H9 (cell line): ENCODE results near the gene ZNF583. TPM values are rescaled to one million over a fixed set of nuclear protein-coding genes. Genes with fewer than 3 reads are reported as not detected.

Experiments
- DNase-seq: peaks from one replicate; pipeline ENCODE4 v3.0.0-alpha.2; 2017
- H2AFZ ChIP-seq: one replicate; pipeline ENCODE4 v1.6.1; 2013; ENCODE audit warnings: mild to moderate bottlenecking, low read length, control low read depth, moderate library complexity
- H2AK5ac ChIP-seq: 2 replicates; pipeline ENCODE4 v1.6.1; 2013; ENCODE audit warnings: low read length, control low read depth, mixed read lengths; ENCODE audit not compliant: insufficient read length
- H2BK120ac ChIP-seq: one replicate; pipeline ENCODE4 v1.6.1; 2013; ENCODE audit warnings: low read depth, mild to moderate bottlenecking, low read length, control low read depth, inconsistent platforms; ENCODE audit not compliant: poor library complexity, severe bottlenecking
- H2BK12ac ChIP-seq: 2 replicates; pipeline ENCODE4 v1.6.1; 2013; ENCODE audit warnings: low read length, control low read depth, mixed read lengths, low read depth; ENCODE audit not compliant: insufficient read length
- H2BK15ac ChIP-seq: 2 replicates; pipeline ENCODE4 v1.6.1; 2013; ENCODE audit warnings: low read depth, low read length, control low read depth
- H2BK20ac ChIP-seq: one replicate; pipeline ENCODE4 v1.6.1; 2013; ENCODE audit warnings: low read depth, mild to moderate bottlenecking, low read length, control low read depth, inconsistent platforms; ENCODE audit not compliant: poor library complexity, severe bottlenecking
- H2BK5ac ChIP-seq: 2 replicates; pipeline ENCODE4 v1.6.1; 2013; ENCODE audit warnings: low read length, control low read depth, mixed read lengths; ENCODE audit not compliant: insufficient read length
- H3K14ac ChIP-seq: 2 replicates; pipeline ENCODE4 v1.6.1; 2013; ENCODE audit warnings: low read length, control low read depth; ENCODE audit not compliant: insufficient read depth
- H3K18ac ChIP-seq: 2 replicates; pipeline ENCODE4 v1.6.1; 2013; ENCODE audit warnings: low read depth, mild to moderate bottlenecking, mixed read lengths, low read length, control low read depth; ENCODE audit not compliant: insufficient read length
- H3K23ac ChIP-seq: 2 replicates; pipeline ENCODE4 v1.6.1; 2013; ENCODE audit warnings: low read length, control low read depth, mixed read lengths, low read depth; ENCODE audit not compliant: insufficient read length
- H3K23me2 ChIP-seq: 2 replicates; pipeline ENCODE4 v1.6.1; 2013; ENCODE audit warnings: low read depth, mild to moderate bottlenecking, mixed read lengths, low read length, control low read depth; ENCODE audit not compliant: insufficient read length, poor library complexity, severe bottlenecking
- H3K27ac ChIP-seq: 2 replicates; pipeline ENCODE4 v1.5.1; 2013; ENCODE audit warnings: low read length, control low read depth, mixed read lengths, low read depth; ENCODE audit not compliant: insufficient read length
- H3K27me3 ChIP-seq: 2 replicates; pipeline ENCODE4 v1.6.1; 2013; ENCODE audit warnings: low read length, control low read depth, inconsistent platforms; ENCODE audit not compliant: insufficient read depth
- H3K4ac ChIP-seq: 2 replicates; pipeline ENCODE4 v1.6.1; 2013; ENCODE audit warnings: low read depth, mild to moderate bottlenecking, control low read depth, inconsistent platforms, low read length, moderate library complexity
- H3K4me1 ChIP-seq: 2 replicates; pipeline ENCODE4 v1.6.1; 2013; ENCODE audit warnings: low read length, control low read depth, inconsistent platforms; ENCODE audit not compliant: insufficient read depth
- H3K4me2 ChIP-seq: 2 replicates; pipeline ENCODE4 v1.6.1; 2013; ENCODE audit warnings: low read length, control low read depth, mixed read lengths; ENCODE audit not compliant: insufficient read length, insufficient read depth
- H3K56ac ChIP-seq: 2 replicates; pipeline ENCODE4 v1.6.1; 2013; ENCODE audit warnings: low read depth, mild to moderate bottlenecking, mixed read lengths, low read length, control low read depth; ENCODE audit not compliant: insufficient read length
- H3K79me1 ChIP-seq: 2 replicates; pipeline ENCODE4 v1.6.1; 2013; ENCODE audit warnings: low read depth, mild to moderate bottlenecking, moderate library complexity, low read length, control low read depth, inconsistent platforms; ENCODE audit not compliant: insufficient read depth, poor library complexity, severe bottlenecking
- H3K79me2 ChIP-seq: 2 replicates; pipeline ENCODE4 v1.6.1; 2013; ENCODE audit warnings: low read length, control low read depth, inconsistent platforms; ENCODE audit not compliant: insufficient read depth
- H3K9ac ChIP-seq: 2 replicates; pipeline ENCODE4 v1.6.1; 2013; ENCODE audit warnings: low read length, control low read depth, mixed read lengths; ENCODE audit not compliant: insufficient read length; ENCODE audit errors: extremely low read depth
- H3K9me3 ChIP-seq: one replicate; pipeline ENCODE4 v1.6.1; 2013; ENCODE audit warnings: low read depth, low read length, inconsistent platforms; ENCODE audit not compliant: control insufficient read depth
- H3T11ph ChIP-seq: one replicate; pipeline ENCODE4 v1.6.1; 2013; ENCODE audit warnings: mild to moderate bottlenecking, low read length, control low read depth, inconsistent platforms
- H4K20me1 ChIP-seq: one replicate; pipeline ENCODE4 v1.6.1; 2013; ENCODE audit not compliant: control insufficient read depth, insufficient read length, insufficient read depth
- H4K5ac ChIP-seq: 2 replicates; pipeline ENCODE4 v1.6.1; 2013; ENCODE audit warnings: low read depth, mild to moderate bottlenecking, mixed read lengths, low read length, control low read depth; ENCODE audit not compliant: insufficient read length
- H4K8ac ChIP-seq: replicated peaks from 2 replicates; pipeline ENCODE4 v1.6.1; 2013; ENCODE audit warnings: low read length, control low read depth, mixed read lengths, low read depth; ENCODE audit not compliant: insufficient read length
- H4K91ac ChIP-seq: 2 replicates; pipeline ENCODE4 v1.6.1; 2013; ENCODE audit warnings: low read depth, mild to moderate bottlenecking, moderate library complexity, mixed read lengths, low read length, control low read depth; ENCODE audit not compliant: insufficient read length
- H3K27ac Mint-ChIP-seq, 3 experiments: 2 replicates in 2 of 3; 3 replicates in 1 of 3; pipeline ENCODE4 v1.8.0; 2020 to 2021; ENCODE audit warnings: mixed read lengths in 3 of 3, mild to moderate bottlenecking in 1 of 3, moderate library complexity in 1 of 3
- H3K27me3 Mint-ChIP-seq: 2 replicates; pipeline ENCODE4 v1.8.0; 2021; ENCODE audit warnings: low read depth, mild to moderate bottlenecking, moderate library complexity, mixed read lengths
- H3K36me3 Mint-ChIP-seq, 3 experiments: 2 replicates in 2 of 3; 3 replicates in 1 of 3; pipeline ENCODE4 v1.8.0; 2020 to 2021; ENCODE audit warnings: low read depth in 3 of 3, mixed read lengths in 3 of 3; ENCODE audit not compliant: insufficient read depth in 1 of 3
- H3K4me1 Mint-ChIP-seq, 2 experiments: 2 replicates each; pipeline ENCODE4 v1.8.0; 2020; ENCODE audit warnings: mixed read lengths in 2 of 2
- H3K4me3 Mint-ChIP-seq, 2 experiments: 2 replicates in 1 of 2; 3 replicates in 1 of 2; pipeline ENCODE4 v1.8.0; 2020 to 2021; ENCODE audit warnings: mild to moderate bottlenecking in 2 of 2, mixed read lengths in 2 of 2, moderate library complexity in 1 of 2
- H3K9me3 Mint-ChIP-seq, 2 experiments: 2 replicates in 1 of 2; 3 replicates in 1 of 2; pipeline ENCODE4 v1.8.0; 2020; ENCODE audit warnings: mild to moderate bottlenecking in 2 of 2, mixed read lengths in 2 of 2, moderate library complexity in 1 of 2
- WGBS: extraction: QIAGEN DNeasy Blood & Tissue Kit; methylation state at CpG from one replicate; pipeline ENCODE4 v1.1.7; 2013; ENCODE audit warnings: missing lambda C conversion rate, low lambda C conversion rate, mixed read lengths; ENCODE audit not compliant: insufficient read length; ENCODE audit errors: extremely low coverage; 5-methylcytosine and 5-hydroxymethylcytosine counted together
- total RNA-seq: library from RNA; stranded (reverse); gene quantifications from 2 replicates; pipeline ENCODE4 v1.2.1, GENCODE V29; 2021
- TF ChIP-seq, protein P1 (sequence below): fragments of 200-600 bp; sonication (generic); conservative IDR thresholded peaks from 3 replicates; pipeline ENCODE4 v1.8.0; 2021; ENCODE audit warnings: antibody characterized with exemption, mild to moderate bottlenecking

The ZNF583 gene
- total RNA-seq, 1 experiment from 2014 or later, result 3.3 TPM

DNA sequence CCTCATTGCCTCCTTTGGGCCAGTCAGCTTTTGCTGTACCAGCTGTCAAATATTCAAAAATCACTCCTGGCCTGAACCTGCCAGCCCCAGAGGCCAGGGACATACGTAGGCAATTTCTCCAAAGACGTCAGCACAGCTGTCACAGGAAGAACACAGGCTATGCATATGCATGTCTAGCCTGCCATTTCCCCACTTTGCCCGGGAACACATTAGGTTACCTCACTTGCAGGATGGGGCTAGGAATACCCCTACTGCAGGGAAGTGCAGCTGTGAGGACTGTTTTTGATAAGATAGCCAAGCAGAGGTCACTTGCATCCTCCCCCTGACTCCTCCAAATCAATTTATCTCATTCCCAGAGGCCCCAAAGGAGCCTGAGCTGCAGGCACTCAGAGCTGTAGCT lies 70.2 kb downstream of the ZNF583 start:
- H3T11ph ChIP-seq, result no peak overlapping the region
- no peak overlapping the region for H4K8ac ChIP-seq
- H3K79me2 ChIP-seq, result peaks cover 4% of the 10 kb centered on the region; the same call in 1 of the 2 replicates
- H3K23ac ChIP-seq, result no peak overlapping the region
- DNase-seq, result no peak
- H4K91ac ChIP-seq, result no peak overlapping the region
- H2BK15ac ChIP-seq, result no peak overlapping the region
- peaks cover 6% of the 10 kb centered on the region for H3K27me3 Mint-ChIP-seq
- H2BK20ac ChIP-seq, result no peak overlapping the region
- no peak overlapping the region for H3K4me3 Mint-ChIP-seq
- no peaks in the 10 kb centered on the region for H3K4me1 ChIP-seq
- no peak overlapping the region for H3K27ac Mint-ChIP-seq
- H3K9me3 ChIP-seq, result peaks cover 37% of the 10 kb centered on the region
- H3K9me3 Mint-ChIP-seq, result peaks cover 97% of the 10 kb centered on the region in 2 experiments
- H3K4me1 Mint-ChIP-seq, result no peaks in the 10 kb centered on the region
- TF ChIP-seq, protein P1, sequence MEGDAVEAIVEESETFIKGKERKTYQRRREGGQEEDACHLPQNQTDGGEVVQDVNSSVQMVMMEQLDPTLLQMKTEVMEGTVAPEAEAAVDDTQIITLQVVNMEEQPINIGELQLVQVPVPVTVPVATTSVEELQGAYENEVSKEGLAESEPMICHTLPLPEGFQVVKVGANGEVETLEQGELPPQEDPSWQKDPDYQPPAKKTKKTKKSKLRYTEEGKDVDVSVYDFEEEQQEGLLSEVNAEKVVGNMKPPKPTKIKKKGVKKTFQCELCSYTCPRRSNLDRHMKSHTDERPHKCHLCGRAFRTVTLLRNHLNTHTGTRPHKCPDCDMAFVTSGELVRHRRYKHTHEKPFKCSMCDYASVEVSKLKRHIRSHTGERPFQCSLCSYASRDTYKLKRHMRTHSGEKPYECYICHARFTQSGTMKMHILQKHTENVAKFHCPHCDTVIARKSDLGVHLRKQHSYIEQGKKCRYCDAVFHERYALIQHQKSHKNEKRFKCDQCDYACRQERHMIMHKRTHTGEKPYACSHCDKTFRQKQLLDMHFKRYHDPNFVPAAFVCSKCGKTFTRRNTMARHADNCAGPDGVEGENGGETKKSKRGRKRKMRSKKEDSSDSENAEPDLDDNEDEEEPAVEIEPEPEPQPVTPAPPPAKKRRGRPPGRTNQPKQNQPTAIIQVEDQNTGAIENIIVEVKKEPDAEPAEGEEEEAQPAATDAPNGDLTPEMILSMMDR, result no peak
- H2BK12ac ChIP-seq, result no peak overlapping the region
- no peak overlapping the region for H3K4me2 ChIP-seq
- H2AFZ ChIP-seq, result no peak overlapping the region
- WGBS, result no CpG with 5 or more reads among the region's 3 CpGs
- H2BK120ac ChIP-seq, result no peak overlapping the region
- no peak overlapping the region for H2AK5ac ChIP-seq
- no peak overlapping the region for H3K14ac ChIP-seq
- H3K27ac ChIP-seq, result no peak overlapping the region
- no peak overlapping the region for H4K5ac ChIP-seq
- no peak overlapping the region for H3K9ac ChIP-seq
- no peaks in the 10 kb centered on the region for H3K79me1 ChIP-seq
- H3K4ac ChIP-seq, result no peak overlapping the region
- H4K20me1 ChIP-seq, result peaks cover 7% of the 10 kb centered on the region
- H3K18ac ChIP-seq, result no peak overlapping the region
- peaks cover 11 to 30% (median 24%) of the 10 kb centered on the region in 3 experiments; a peak in 6 of 7 replicates for H3K36me3 Mint-ChIP-seq
- H3K23me2 ChIP-seq, result no peaks in the 10 kb centered on the region
- H3K56ac ChIP-seq, result no peak overlapping the region
- no peaks in the 10 kb centered on the region for H3K27me3 ChIP-seq
- no peak overlapping the region for H2BK5ac ChIP-seq
